HL-60 (cell line): ENCODE measurements around the gene SPG21.

Experiments
- DNase-seq, 2 experiments: peaks; one replicate each; pipeline ENCODE4 v3.0.0-alpha.2; 2010 to 2020; ENCODE audit warnings: low read depth in 1 of 2, low spot score in 1 of 2
- H3K27ac ChIP-seq: fragments of 250-450 bp; sonication (Bioruptor Pico); replicated peaks from 2 replicates; pipeline ENCODE4 v1.5.1; 2020; ENCODE audit warnings: mild to moderate bottlenecking, moderate library complexity
- H3K27me3 ChIP-seq: fragments of 250-450 bp; sonication (Bioruptor Pico); 2 replicates; pipeline ENCODE4 v1.5.1; 2021; ENCODE audit warnings: mild to moderate bottlenecking, moderate library complexity; ENCODE audit not compliant: insufficient read depth, poor library complexity, severe bottlenecking
- H3K4me3 ChIP-seq: replicated peaks from 2 replicates; pipeline ENCODE4 v1.5.1; 2011; ENCODE audit warnings: mild to moderate bottlenecking, control low read depth, low read length; ENCODE audit not compliant: insufficient read depth
- GABPA ChIP-seq: IDR thresholded peaks from 2 replicates; pipeline ENCODE4 v1.6.1; 2012; ENCODE audit warnings: low read depth
- POLR2AphosphoS5 ChIP-seq: IDR thresholded peaks from 2 replicates; pipeline ENCODE4 v1.6.1; 2012; ENCODE audit warnings: low read depth
- SPI1 ChIP-seq: IDR thresholded peaks from 2 replicates; pipeline ENCODE4 v1.6.1; 2012; ENCODE audit warnings: low read depth, mild to moderate bottlenecking, borderline replicate concordance
- TF ChIP-seq, protein P1 (sequence below): IDR thresholded peaks from 2 replicates; pipeline ENCODE4 v1.6.1; 2012; ENCODE audit warnings: low read depth; ENCODE audit not compliant: insufficient replicate concordance
- TF ChIP-seq, protein P2 (sequence below): IDR thresholded peaks from one replicate; pipeline ENCODE4 v1.5.1; 2011; ENCODE audit warnings: low read length, control low read depth, inconsistent platforms; ENCODE audit not compliant: insufficient read depth

SPG21 gene

DNA sequence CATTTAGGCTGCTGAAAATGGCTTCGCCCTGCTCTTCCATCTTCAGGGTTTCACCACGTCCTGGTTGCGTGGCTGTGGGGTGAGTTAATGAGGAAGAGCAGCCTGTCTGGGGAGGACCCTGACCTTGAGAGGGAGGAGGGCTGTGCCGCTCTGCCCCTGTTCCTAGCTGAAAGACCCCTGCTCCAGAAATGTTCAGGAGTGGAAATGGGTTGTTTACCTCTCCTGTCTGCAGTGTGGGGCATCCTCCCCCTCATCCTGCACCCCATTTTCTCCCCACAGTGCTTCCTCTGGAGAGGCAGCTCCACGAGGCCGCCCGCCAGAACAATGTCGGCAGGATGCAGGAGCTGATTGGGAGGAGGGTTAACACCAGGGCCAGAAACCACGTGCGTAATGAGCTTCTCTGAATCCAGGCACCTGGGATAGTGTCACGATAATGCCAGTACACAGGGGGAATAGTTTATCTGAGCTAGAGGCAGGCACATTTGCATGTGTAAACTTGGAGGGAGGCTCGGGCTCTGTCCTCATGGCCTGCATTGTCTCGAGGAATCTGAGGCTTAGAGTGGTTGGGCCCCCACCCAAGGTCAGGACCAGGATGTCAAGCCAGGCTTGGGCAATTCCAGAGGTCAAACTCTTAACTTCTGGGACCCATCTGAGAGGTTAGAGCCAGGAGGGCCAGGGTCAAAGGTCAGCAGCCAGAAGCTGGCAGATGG lies 74.0 kb downstream of the SPG21 start:
- no peak for DNase-seq
- TF ChIP-seq SPI1 = no peak
- no peak for TF ChIP-seq POLR2AphosphoS5
- no peak for TF ChIP-seq GABPA
- TF ChIP-seq, protein P1, sequence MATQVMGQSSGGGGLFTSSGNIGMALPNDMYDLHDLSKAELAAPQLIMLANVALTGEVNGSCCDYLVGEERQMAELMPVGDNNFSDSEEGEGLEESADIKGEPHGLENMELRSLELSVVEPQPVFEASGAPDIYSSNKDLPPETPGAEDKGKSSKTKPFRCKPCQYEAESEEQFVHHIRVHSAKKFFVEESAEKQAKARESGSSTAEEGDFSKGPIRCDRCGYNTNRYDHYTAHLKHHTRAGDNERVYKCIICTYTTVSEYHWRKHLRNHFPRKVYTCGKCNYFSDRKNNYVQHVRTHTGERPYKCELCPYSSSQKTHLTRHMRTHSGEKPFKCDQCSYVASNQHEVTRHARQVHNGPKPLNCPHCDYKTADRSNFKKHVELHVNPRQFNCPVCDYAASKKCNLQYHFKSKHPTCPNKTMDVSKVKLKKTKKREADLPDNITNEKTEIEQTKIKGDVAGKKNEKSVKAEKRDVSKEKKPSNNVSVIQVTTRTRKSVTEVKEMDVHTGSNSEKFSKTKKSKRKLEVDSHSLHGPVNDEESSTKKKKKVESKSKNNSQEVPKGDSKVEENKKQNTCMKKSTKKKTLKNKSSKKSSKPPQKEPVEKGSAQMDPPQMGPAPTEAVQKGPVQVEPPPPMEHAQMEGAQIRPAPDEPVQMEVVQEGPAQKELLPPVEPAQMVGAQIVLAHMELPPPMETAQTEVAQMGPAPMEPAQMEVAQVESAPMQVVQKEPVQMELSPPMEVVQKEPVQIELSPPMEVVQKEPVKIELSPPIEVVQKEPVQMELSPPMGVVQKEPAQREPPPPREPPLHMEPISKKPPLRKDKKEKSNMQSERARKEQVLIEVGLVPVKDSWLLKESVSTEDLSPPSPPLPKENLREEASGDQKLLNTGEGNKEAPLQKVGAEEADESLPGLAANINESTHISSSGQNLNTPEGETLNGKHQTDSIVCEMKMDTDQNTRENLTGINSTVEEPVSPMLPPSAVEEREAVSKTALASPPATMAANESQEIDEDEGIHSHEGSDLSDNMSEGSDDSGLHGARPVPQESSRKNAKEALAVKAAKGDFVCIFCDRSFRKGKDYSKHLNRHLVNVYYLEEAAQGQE = no peak
- TF ChIP-seq, protein P2, sequence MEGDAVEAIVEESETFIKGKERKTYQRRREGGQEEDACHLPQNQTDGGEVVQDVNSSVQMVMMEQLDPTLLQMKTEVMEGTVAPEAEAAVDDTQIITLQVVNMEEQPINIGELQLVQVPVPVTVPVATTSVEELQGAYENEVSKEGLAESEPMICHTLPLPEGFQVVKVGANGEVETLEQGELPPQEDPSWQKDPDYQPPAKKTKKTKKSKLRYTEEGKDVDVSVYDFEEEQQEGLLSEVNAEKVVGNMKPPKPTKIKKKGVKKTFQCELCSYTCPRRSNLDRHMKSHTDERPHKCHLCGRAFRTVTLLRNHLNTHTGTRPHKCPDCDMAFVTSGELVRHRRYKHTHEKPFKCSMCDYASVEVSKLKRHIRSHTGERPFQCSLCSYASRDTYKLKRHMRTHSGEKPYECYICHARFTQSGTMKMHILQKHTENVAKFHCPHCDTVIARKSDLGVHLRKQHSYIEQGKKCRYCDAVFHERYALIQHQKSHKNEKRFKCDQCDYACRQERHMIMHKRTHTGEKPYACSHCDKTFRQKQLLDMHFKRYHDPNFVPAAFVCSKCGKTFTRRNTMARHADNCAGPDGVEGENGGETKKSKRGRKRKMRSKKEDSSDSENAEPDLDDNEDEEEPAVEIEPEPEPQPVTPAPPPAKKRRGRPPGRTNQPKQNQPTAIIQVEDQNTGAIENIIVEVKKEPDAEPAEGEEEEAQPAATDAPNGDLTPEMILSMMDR = no peak
- Histone ChIP-seq H3K4me3 (no peak overlapping the region), H3K27me3 (peaks cover 8% of the 10 kb centered on the region), H3K27ac (no peak overlapping the region)
